ENCODE measurements around the gene NOL12. TPM values are rescaled to one million over a fixed set of nuclear protein-coding genes. Genes with fewer than 3 reads are reported as not detected.
"Not testable (repeated sequence)": the region's sequence is repeated elsewhere in the genome, so short reads cannot be mapped to it uniquely, and the experiment has no call there.

NOL12 gene
- total RNA-seq, 1 experiment from 2014 or later: 56.1 TPM

DNA sequence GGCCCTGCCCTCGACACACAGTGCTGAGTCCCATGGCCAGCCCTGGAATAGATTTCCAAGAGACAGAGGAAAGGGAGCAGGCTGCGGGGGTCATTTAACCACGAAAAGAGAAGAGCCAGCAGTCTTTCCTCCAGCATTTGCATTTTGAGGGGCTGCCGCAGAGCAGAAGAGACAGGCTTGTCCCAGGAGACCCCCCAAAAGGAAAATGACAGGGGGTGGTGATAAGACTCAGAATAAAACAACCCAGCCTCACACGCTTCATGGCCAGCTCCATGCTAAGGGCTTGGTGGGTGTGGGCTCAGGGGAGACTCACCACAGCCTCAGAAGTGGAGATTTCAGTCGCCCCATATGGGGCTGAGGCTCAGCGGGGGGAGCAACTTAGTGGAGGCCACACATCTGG is 27.6 kb downstream of the NOL12 start:
- DNase-seq (ENCODE audit: low spot score): no peak

DNA sequence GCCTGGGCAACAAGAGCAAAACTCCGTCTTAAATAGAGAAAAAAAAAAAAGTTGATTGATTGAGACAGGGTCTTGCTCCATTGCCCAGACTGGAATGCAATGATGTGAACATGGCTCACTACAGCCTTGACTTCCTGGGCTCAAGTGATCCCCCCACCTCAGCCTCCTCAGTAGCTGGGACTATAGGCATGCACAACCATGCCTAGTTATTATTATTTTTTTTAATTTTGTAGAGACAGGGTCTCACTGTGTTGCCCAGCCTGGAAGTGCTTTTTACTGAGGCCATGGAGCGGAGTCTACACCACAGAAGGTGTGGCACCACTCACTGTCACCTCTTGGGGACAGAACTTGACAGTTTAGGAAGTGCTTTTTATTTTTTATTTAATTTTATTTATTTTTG is 28.5 kb downstream of the NOL12 start:
- DNase-seq (ENCODE audit: low spot score): no peak

- no peak for DNase-seq (ENCODE audit: low spot score)
Measured at GRCh38 chr22:37715760-37716159, 29.6 kb downstream of the NOL12 start.

DNA sequence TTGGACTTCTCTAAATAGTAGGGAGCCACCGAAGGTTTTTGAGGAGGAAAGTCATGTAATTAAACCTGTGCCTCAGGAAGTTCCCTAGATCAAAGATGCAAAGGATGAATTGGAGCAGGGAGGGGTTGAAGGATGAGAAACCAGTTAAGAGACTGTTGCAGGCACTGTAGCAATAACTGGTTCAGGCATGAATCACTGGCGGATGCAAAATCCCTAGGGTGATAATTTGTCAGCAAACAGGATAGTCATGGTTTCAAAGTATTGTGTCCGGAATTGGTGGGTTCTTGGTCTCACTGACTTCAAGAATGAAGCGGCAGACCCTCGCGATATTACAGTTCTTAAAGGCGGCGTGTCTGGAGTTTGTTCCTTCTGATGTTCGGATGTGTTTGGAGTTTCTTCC is 30.6 kb downstream of the NOL12 start:
- peak; percentile 40 for DNase-seq (ENCODE audit: low spot score)

- DNase-seq (ENCODE audit: low spot score): not testable (repeated sequence)
Measured at GRCh38 chr22:37717235-37717634, 31.1 kb downstream of the NOL12 start.

GRCh38 chr22:37717746-37718305 is 31.7 kb downstream of the NOL12 start:
- not testable (repeated sequence) for DNase-seq (ENCODE audit: low spot score)

- no peak for DNase-seq (ENCODE audit: low spot score)
Measured at GRCh38 chr22:37725551-37726240, 39.6 kb downstream of the NOL12 start.

GRCh38 chr22:37726241-37726887 is 40.2 kb downstream of the NOL12 start:
- no peak for DNase-seq (ENCODE audit: low spot score)

DNA sequence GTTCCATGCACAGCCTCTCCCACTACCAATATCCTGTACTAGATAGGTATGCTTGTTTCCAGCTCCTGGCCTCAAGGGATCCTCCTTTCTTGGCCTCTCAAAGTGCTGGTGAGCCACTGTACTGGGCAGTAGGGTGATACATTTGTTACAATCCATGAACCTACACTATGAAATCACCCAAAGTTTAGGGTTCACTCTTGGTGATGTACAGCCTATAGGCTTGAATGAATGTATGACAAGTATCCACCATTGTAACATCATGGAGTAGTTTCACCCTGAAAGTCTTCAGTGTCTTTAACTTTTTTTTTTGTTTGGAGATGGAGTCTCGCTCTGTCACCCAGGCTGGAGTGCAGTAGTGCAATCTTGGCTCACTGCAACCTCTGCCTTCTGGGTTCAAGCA is 42.5 kb downstream of the NOL12 start:
- DNase-seq (ENCODE audit: low spot score): no peak

DNA sequence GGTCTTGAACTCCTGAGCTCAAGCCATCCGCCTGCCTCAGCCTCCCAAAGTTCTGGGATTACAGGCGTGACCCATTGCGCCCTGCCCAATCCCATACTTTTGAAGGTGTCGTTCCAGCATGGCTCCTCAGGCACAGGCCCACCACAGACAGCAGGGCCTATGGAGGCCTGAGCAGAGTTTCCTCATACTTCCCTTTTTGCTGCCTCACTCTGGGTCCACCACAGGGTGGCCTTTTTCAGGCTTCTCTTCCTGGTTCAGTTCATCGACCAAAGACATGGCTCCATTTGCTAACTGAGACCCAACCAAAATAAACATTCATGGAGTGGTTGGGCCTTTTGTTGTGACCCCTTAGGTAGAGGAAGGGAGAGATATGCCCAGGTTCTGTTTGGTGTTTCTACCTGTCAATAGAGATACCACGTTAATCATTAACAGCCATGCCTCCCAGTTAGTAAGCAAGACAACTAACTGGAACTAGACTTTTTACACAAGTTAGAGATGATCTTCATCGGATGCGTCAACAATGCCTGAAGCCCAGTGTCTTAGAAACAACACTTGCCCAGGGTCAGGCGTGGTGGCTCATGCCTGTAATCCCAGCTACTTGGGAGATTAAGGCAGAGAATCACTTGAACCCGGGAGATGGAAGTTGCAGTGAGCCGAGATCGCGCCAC is 45.8 kb downstream of the NOL12 start:
- no peak for DNase-seq (ENCODE audit: low spot score)

GRCh38 chr22:37732699-37733607 is 46.8 kb downstream of the NOL12 start:
- DNase-seq (ENCODE audit: low spot score): no peak

DNA sequence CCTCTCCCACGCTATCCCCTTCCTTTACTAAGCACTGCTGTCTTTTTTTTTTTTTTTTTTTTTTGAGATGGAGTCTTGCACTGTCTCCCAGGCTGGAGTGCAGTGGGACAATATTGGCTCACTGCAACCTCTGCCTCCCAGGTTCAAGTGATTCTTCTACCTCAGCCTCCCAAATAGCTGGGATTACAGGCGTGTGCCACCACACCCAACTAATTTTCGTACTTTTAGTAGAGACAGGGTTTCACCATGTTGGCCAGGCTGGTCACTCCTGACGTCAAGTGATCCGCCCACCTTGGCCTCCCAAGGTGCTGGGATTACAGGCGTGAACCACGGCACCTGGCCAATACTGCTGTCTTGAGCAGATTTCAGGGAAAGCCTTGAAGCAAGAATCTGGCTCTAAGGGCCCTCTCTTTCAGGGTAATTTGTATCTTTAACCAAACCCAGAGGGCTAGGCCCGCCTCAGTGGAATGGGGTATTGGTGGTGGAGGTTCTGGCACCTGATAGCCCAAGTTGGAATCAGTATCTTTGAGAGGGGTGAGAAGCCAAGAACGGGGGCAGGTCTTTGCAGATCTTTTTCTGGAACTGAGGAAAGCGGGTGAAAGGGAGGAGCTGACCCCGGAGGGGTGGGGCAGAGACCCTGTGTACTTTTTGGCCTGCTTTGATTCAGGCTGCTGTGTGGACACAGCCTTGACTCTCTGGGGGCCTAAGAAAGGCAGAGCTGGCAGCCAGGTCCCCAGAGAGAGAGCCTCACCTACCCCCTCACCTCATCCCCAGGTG is 47.7 kb downstream of the NOL12 start:
- DNase-seq (ENCODE audit: low spot score): no peak

DNA sequence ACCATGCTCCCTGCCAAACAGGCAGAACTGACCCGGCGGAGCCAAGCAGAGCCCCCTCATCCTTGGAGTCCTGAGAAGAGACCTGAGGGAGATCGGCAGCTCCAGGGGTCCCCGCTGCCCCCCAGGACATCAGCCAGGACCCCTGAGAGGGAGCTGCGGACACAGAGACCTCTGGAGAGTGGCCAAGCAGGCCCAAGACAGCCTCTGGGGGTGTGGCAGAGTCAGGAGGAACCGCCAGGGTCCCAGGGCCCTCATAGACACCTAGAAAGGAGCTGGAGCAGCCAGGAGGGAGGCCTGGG is 48.2 kb downstream of the NOL12 start:
- DNase-seq (ENCODE audit: low spot score): no peak

DNA sequence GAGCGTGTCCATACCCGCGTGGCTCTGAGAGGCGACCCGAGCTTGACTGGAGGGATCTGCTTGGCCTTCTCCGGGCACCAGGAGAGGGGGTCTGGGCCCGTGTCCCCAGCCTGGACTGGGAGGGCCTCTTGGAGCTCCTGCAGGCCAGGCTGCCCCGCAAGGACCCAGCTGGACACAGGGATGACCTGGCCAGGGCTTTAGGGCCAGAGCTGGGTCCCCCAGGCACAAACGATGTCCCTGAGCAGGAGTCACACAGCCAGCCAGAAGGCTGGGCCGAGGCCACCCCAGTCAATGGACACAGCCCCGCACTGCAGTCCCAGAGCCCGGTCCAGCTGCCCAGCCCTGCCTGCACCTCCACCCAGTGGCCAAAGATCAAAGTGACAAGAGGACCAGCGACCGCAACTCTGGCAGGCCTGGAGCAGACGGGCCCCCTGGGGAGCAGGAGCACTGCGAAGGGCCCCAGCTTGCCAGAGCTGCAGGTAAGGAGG is 48.9 kb downstream of the NOL12 start:
- DNase-seq (ENCODE audit: low spot score): peak; percentile 36

DNA sequence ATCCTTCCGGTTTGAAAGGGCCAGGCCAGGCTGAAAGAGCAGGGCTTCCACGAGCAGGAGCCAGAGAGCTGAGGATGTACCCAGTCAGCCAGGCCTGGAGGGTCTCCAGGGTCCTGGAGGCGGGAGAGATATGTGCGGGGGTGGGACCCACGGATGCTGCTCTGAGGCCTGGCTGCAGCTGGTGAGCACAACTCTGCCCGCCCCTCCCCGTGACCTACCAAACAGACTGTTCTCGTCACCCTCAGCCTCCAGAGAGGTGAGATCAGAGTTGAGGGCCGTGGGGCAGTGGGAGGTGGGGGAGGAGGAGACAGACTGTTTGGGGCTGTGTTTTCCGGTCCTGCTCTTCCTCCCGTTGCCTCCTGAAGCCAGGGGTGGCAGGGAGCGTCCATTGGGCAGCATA is 52.9 kb downstream of the NOL12 start:
- no peak for DNase-seq (ENCODE audit: low spot score)

GRCh38 chr22:37739611-37740049 is 53.5 kb downstream of the NOL12 start:
- DNase-seq (ENCODE audit: low spot score): no peak

- no peak for DNase-seq (ENCODE audit: low spot score)
Measured at GRCh38 chr22:37740455-37741311, 54.5 kb downstream of the NOL12 start.

GRCh38 chr22:37741312-37741795 is 55.2 kb downstream of the NOL12 start:
- no peak for DNase-seq (ENCODE audit: low spot score)

DNA sequence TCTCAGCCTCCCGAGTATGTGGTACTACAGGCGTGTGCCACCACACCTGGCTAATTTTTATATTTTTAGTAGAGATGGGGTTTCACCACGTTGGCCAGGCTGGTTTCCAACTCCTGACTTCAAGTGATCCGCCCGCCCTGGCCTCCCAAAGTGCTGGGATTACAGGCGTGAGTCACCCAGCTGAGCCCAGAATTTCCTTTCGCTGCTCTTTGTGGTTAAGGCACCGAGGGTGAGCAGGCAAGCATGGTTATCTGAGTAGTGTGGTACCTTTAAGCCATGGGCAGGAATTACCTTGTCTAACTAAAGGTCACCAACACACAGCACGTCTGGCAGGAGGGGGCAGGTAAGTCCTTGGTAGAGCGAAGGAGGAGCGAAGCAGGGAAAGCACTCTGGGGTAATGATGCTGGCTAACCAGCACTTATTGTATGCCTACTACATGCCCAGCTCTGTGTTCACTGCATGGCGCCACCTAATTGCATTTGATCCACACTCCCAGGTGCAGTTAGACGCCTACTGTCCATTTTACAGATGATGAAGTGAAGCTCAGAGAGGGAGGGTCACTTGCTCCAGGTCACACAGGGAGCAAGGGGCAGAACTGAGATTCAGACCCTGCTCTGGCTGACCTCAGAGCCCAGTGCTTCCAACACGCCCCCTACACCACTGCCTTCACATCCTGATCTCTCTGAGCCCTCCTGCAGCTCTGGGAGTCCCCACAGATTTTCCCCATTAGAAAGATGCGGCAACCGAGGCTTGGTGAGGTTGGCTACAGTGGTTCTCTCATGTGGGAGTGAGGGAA is 56.4 kb downstream of the NOL12 start:
- peak; percentile 79 for DNase-seq (ENCODE audit: low spot score)
